IMR-90 (cell line): ENCODE measurements around the gene DSP. TPM values are rescaled to one million over a fixed set of nuclear protein-coding genes. Genes with fewer than 3 reads are reported as not detected.
A peak's percentile ranks its signal among the peaks of the same experiment; 100 is the strongest.

Source experiments
- ATAC-seq: fragments of 200-7000 bp; cut with Tn5 transposase; 2 replicates; pipeline ENCODE4 v1.9.1; 2020; ENCODE audit warnings: low read depth, mild to moderate bottlenecking, moderate library complexity
- BruUV-seq: library from RNA; stranded (reverse); fragments of 400-500 nt; replicated peaks from 2 replicates; lab custom pipeline; 2021; lab: Mats Ljungman, UMichigan
- CTCF ChIA-PET: fragments of 300-600 bp; formaldehyde crosslinking; extraction: SDS; loops from one replicate; lab custom pipeline; 2021; ENCODE audit warnings: antibody characterized with exemption; lab: Yijun Ruan, JAX
- POLR2A ChIA-PET: fragments of 300-600 bp; sonication (Branson Sonifier 250); formaldehyde crosslinking; loops from one replicate; lab custom pipeline; 2022; ENCODE audit warnings: antibody characterized with exemption; ENCODE audit not compliant: unreplicated experiment; lab: Charles Lee
- DNase-seq: peaks from one replicate; pipeline ENCODE4 v3.0.0; 2013
- H2AFZ ChIP-seq: replicated peaks from 2 replicates; pipeline ENCODE3; 2013; ENCODE audit warnings: low read length, mild to moderate bottlenecking; ENCODE audit not compliant: poor library complexity
- H2AK5ac ChIP-seq: 2 replicates; pipeline ENCODE4 v1.6.1; 2013; ENCODE audit warnings: low read depth, low read length, inconsistent platforms
- H2AK9ac ChIP-seq: replicated peaks from 2 replicates; pipeline ENCODE3; 2013; ENCODE audit warnings: mild to moderate bottlenecking, low read depth, low read length, moderate library complexity; ENCODE audit not compliant: poor library complexity
- H2BK120ac ChIP-seq: 2 replicates; pipeline ENCODE4 v1.6.1; 2013; ENCODE audit warnings: low read depth, low read length, inconsistent platforms
- H2BK15ac ChIP-seq: 3 replicates; pipeline ENCODE4 v1.6.1; 2013; ENCODE audit warnings: low read depth, low read length, inconsistent platforms
- H2BK20ac ChIP-seq: 2 replicates; pipeline ENCODE4 v1.6.1; 2013; ENCODE audit warnings: low read depth, mild to moderate bottlenecking, inconsistent platforms, low read length, moderate library complexity
- H2BK5ac ChIP-seq: 2 replicates; pipeline ENCODE4 v1.6.1; 2013; ENCODE audit warnings: mild to moderate bottlenecking, low read depth, low read length, inconsistent platforms; ENCODE audit not compliant: poor library complexity, severe bottlenecking
- H3K14ac ChIP-seq: replicated peaks from 2 replicates; pipeline ENCODE4 v1.6.1; 2013; ENCODE audit warnings: low read depth, low read length, inconsistent platforms
- H3K18ac ChIP-seq: 2 replicates; pipeline ENCODE4 v1.6.1; 2013; ENCODE audit warnings: low read depth, low read length, control low read depth
- H3K23ac ChIP-seq: 2 replicates; pipeline ENCODE4 v1.6.1; 2013; ENCODE audit warnings: low read depth, low read length, inconsistent platforms
- H3K27ac ChIP-seq: 2 replicates; pipeline ENCODE4 v1.5.1; 2013; ENCODE audit warnings: mild to moderate bottlenecking, control low read depth, low read length; ENCODE audit not compliant: insufficient read depth
- H3K27me3 ChIP-seq: 2 replicates; pipeline ENCODE4 v1.6.1; 2013; ENCODE audit warnings: low read length; ENCODE audit not compliant: control insufficient read depth, insufficient read depth
- H3K36me3 ChIP-seq: 2 replicates; pipeline ENCODE4 v1.6.1; 2013; ENCODE audit warnings: low read length, mixed read lengths; ENCODE audit not compliant: control insufficient read depth, insufficient read depth
- H3K4ac ChIP-seq: 2 replicates; pipeline ENCODE4 v1.6.1; 2013; ENCODE audit warnings: low read depth, low read length, inconsistent platforms
- H3K4me1 ChIP-seq: 2 replicates; pipeline ENCODE4 v1.6.1; 2013; ENCODE audit warnings: low read length, mixed read lengths; ENCODE audit not compliant: control insufficient read depth, insufficient read depth
- H3K4me2 ChIP-seq: 2 replicates; pipeline ENCODE4 v1.6.1; 2013; ENCODE audit warnings: low read depth, mild to moderate bottlenecking, control low read depth, low read length, moderate library complexity
- H3K4me3 ChIP-seq: 2 replicates; pipeline ENCODE4 v1.5.1; 2013; ENCODE audit warnings: low read depth, mild to moderate bottlenecking, control low read depth, low read length, moderate library complexity; ENCODE audit not compliant: insufficient read depth
- H3K56ac ChIP-seq: 2 replicates; pipeline ENCODE4 v1.6.1; 2013; ENCODE audit warnings: low read length, inconsistent platforms; ENCODE audit not compliant: insufficient read depth; ENCODE audit errors: extremely low read depth
- H3K79me1 ChIP-seq, 2 experiments: 2 replicates each; pipeline ENCODE4 v1.6.1; 2013; ENCODE audit warnings: low read length in 2 of 2, inconsistent platforms in 1 of 2, low read depth in 1 of 2
- H3K9ac ChIP-seq: 2 replicates; pipeline ENCODE4 v1.6.1; 2013; ENCODE audit warnings: low read depth, low read length, control low read depth
- H3K9me1 ChIP-seq: 2 replicates; pipeline ENCODE4 v1.6.1; 2013; ENCODE audit warnings: low read length, inconsistent platforms; ENCODE audit not compliant: insufficient read depth
- H3K9me3 ChIP-seq: 2 replicates; pipeline ENCODE4 v1.6.1; 2013; ENCODE audit warnings: low read length; ENCODE audit not compliant: control insufficient read depth, insufficient read depth
- H4K20me1 ChIP-seq: 2 replicates; pipeline ENCODE4 v1.6.1; 2013; ENCODE audit warnings: low read length, inconsistent platforms; ENCODE audit not compliant: insufficient read depth
- H4K5ac ChIP-seq: 2 replicates; pipeline ENCODE4 v1.6.1; 2013; ENCODE audit warnings: mild to moderate bottlenecking, low read depth, low read length, control low read depth
- H4K8ac ChIP-seq, 2 experiments: 2 replicates each; pipeline ENCODE4 v1.6.1; 2013; ENCODE audit warnings: low read depth in 2 of 2, low read length in 2 of 2, control low read depth in 1 of 2, inconsistent platforms in 1 of 2
- H4K91ac ChIP-seq: 2 replicates; pipeline ENCODE4 v1.6.1; 2013; ENCODE audit warnings: low read depth, low read length, inconsistent platforms; ENCODE audit not compliant: insufficient read depth
- RCOR1 ChIP-seq: IDR thresholded peaks from 2 replicates; pipeline ENCODE4 v1.6.1; 2012; ENCODE audit warnings: mild to moderate bottlenecking, low read length, improper control_type of control experiment; ENCODE audit not compliant: insufficient replicate concordance
- WGBS, 2 experiments: methylation state at CpG; one replicate each; pipeline versions ENCODE4 v1.1.5 to v1.1.7; 2013; ENCODE audit warnings: missing lambda C conversion rate in 2 of 2; ENCODE audit not compliant: insufficient read length in 1 of 2; ENCODE audit errors: extremely low coverage in 2 of 2; 5-methylcytosine and 5-hydroxymethylcytosine counted together
- dilution Hi-C: fragments of 300-500 bp; cut with HindIII; formaldehyde crosslinking; loops from one replicate; pipeline ENCODE4 v1.14.3; 2018; ENCODE audit warnings: low sequenced_read_pairs; ENCODE audit not compliant: unreplicated experiment
- in situ Hi-C: fragments of 300-500 bp; cut with MboI; formaldehyde crosslinking; loops from 3 replicates; pipeline ENCODE4 v1.14.3; 2019; ENCODE audit warnings: low sequenced_read_pairs, inconsistent platforms, mixed read lengths
- intact Hi-C: fragments of 100-400 bp; cut with micrococcal nuclease; formaldehyde crosslinking; loops from 2 replicates; pipeline ENCODE4 v1.10.0; 2022
- polyA plus RNA-seq, 3 experiments: library from polyadenylated mRNA; depleted of rRNA; stranded (reverse); fragments of >200 nt; gene quantifications; 2 replicates each; pipeline ENCODE4 v1.2.3, GENCODE V29; 2012; ENCODE audit warnings: low replicate concordance in 1 of 3
- total RNA-seq: library from RNA; depleted of rRNA; stranded (reverse); fragments of >200 nt; gene quantifications from 2 replicates; pipeline ENCODE4 v1.2.3, GENCODE V29; 2012

The DSP gene
- total and polyA plus RNA-seq, 2 of the 4 experiments (the other 2 are of a cell fraction) = 7.1 to 20.1 TPM

DNA sequence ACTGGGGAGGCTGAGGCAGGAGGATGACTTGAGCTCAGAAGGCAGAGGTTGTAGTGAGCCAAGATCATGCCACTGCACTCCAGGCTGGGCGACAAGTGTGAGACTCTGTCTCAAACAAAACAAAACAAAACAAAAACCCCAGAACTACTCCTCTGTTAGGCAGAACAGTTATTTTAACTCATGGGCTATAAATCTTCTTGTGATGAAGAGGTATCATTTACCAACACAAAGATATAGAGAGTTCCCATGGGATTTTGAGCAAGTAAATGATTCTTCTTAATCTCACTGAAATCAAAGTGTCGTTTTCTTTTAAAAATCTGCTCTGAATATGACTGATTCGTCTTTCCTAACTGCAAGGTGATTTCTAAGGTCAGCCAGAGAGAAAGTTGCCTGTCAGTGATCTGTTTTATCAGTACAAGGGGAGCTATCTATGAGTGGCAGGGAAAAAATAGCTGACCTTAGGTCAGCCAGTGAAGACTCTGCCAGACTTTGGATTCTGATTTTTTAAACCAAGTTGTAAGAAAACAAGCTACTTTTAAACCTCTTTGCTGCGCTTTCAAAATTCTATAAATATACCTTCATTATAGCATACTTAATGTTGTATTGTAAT lies 3.8 kb upstream of the DSP start:
- ATAC-seq (no peak), DNase-seq (no peak)
- Histone ChIP-seq H3K23ac (no peak overlapping the region), H3K36me3 (no peaks in the 10 kb centered on the region), H4K20me1 (no peaks in the 10 kb centered on the region), H2AK9ac (no peak overlapping the region), H3K4me3 (no peak overlapping the region), H3K4ac (no peak overlapping the region), H3K4me2 (no peak overlapping the region), H3K9me3 (no peaks in the 10 kb centered on the region), H3K27ac (no peak overlapping the region), H2BK15ac (no peak overlapping the region), H3K27me3 (peaks cover 12% of the 10 kb centered on the region; the same call in 1 of the 2 replicates), H3K56ac (no peak overlapping the region), H3K14ac (no peak overlapping the region), H2BK120ac (peak overlapping the region; percentile 21; the same call in 1 of the 2 replicates), H2AK5ac (no peak overlapping the region), H2BK5ac (no peak overlapping the region), H2AFZ (no peak overlapping the region), H3K9me1 (peaks cover 8% of the 10 kb centered on the region; the same call in 1 of the 2 replicates), H3K79me1 (peaks cover 0 to 6% of the 10 kb centered on the region in 2 experiments; a peak in 1 of 4 replicates), H3K18ac (no peak overlapping the region), H3K4me1 (peaks cover 6% of the 10 kb centered on the region), H4K5ac (no peak overlapping the region), H2BK20ac (no peak overlapping the region), H3K9ac (no peak overlapping the region), H4K8ac (no peak overlapping the region), H4K91ac (no peak overlapping the region)
- no peak for TF ChIP-seq RCOR1
- intact Hi-C loops = no loop called here
- ChIA-PET POLR2A (no interaction called here), CTCF (interaction anchor here (0.7 kb wide), 1 partner anchor 27 kb away, joined by 3 read pairs; no protein-coding TSS in a partner anchor)
- no TSS peak for BruUV-seq
- dilution Hi-C loops = no loop called here
- WGBS, 2 experiments = no CpG with 5 or more reads among the region's 4 CpGs
- in situ Hi-C loops = no loop called here
